ENCODE data around the gene HOXD1. TPM values are rescaled to one million over a fixed set of nuclear protein-coding genes. Genes with fewer than 3 reads are reported as not detected.

The HOXD1 gene
- total RNA-seq, 2 donors from 2014 or later, result 2.3 to 6.1 TPM

DNA sequence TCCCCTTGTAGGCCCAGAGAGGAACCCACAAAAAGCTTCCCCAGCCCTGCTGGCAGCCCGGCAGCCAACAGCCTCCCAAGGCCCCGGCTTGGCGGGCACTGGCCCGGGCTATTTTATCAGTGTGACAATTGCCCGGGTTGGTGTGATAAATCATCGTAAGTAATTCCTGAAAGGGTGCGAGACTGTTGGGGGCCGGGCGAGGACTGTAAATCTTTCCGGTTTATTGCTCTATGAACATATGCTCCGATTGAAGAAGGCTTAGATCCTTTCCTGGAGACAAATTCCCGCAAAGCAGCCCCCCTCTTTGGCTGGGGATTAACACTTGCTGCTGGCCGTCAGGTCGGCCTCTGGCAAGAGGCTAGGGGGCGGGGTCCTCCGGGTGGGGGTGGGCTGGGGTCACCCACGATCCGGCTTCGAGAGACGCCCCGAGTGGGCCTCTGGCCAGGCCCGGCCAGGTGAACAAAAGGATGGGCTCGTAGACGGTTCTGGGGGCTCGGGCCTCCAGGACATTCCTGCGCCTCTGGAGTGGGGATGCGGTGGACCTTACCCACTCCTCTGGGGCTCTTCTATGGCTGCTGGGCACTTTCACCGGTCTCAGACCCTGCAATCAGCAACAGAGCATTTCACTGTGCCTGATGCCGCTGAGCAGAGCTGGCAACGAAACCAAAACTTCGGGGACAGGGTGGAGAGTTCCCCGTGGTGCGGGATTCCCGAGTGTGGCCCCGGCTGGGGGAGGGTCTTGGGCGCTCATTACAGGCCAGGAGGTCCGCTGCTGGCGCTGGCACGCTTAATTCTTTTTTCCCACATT is 29.4 kb upstream of the HOXD1 start:
- H3K4me3 ChIP-seq, result no peak overlapping the region
- intact Hi-C loops (cut with DNase I), result no loop called here
- peaks cover 63% of the 10 kb centered on the region for H3K27me3 ChIP-seq (replicated peaks; ENCODE audit: insufficient read depth)
- DNase-seq (ENCODE audit: low spot score), result no peak
- H3K27ac ChIP-seq, result no peak overlapping the region
- no peaks in the 10 kb centered on the region for H3K4me1 ChIP-seq (replicated peaks)
- no peak for TF ChIP-seq POLR2A (IDR thresholded peaks at IDR 0.05)
- 11% methylated on average over 38 of the region's 39 CpGs for WGBS
- no peaks in the 10 kb centered on the region for H3K36me3 ChIP-seq
- H3K9me3 ChIP-seq, result no peaks in the 10 kb centered on the region

DNA sequence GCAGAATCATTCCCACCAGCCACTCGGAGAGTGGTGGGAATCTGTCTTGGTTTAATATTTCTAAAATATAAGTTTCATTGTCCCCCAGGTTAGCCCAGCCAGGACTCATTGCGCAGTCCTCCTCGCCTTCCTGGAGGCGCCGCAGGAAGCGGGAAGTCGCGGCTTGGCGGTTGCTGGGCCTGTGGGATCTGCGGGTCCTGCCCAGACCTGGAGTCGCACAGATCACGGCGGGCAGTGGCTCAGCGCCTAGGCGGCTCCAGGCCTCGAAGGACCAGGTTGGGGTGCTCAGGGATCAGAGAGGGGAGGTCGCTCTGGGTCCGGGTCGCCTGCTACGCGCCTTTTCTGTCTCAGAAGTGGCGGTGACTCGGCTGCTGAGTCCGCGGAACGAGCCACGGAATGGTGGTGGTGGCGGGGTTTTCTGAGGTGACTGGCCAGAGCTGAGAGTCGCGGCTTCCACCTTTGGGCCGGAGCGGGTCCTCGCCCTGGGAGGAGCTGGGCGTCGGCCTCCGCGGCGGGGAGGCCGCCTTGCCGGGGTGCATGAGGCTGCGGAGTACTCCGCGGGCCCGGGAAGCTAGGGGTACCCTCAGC is 28.7 kb upstream of the HOXD1 start:
- intact Hi-C loops (cut with DNase I), result no loop called here
- WGBS, result 19% methylated on average over 44 of the region's 44 CpGs

DNA sequence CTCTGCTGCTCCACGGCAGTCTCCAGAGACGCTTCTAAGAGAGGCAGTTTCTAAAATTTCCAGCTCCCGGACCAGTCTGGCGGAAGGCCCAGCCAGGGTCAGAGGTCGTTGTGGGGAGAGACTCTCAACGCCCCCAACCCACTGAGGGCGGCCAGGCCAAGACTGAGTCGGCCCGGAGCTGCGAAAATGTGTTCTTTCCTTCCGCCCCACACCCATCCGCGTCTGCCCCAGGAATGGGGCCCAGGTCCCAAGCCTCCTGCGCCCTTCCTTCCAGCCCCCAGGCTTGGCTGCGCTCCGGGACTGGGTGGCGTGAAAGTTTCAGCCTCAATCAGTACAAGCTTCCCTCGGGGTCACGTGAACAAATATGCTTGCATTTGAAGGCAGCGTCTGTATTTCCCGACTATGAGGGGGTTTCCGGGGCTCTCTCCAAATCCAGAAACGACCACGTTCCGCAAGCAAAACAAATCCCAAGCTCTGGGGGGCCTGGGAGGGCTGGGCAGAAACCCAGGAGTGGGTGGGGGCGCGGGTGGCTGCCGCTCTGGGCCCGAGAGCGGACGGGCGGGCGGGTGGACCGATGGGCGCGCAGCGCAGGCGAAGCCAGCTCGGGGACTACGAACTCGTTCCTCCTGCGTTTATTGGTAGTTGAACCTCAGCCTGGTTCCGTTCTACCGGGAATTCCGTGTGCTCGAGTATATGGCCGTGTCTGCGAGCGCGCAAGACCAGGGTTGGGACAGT is 28.1 kb upstream of the HOXD1 start:
- WGBS, result 9% methylated on average over 47 of the region's 50 CpGs
- H3K4me1 ChIP-seq (replicated peaks), result no peaks in the 10 kb centered on the region
- intact Hi-C loops (cut with DNase I), result no loop called here
- H3K27me3 ChIP-seq (replicated peaks; ENCODE audit: insufficient read depth), result peaks cover 73% of the 10 kb centered on the region
- H3K9me3 ChIP-seq, result no peaks in the 10 kb centered on the region
- no peak overlapping the region for H3K27ac ChIP-seq
- TF ChIP-seq POLR2A (IDR thresholded peaks at IDR 0.05), result no peak
- TF ChIP-seq, protein P1, sequence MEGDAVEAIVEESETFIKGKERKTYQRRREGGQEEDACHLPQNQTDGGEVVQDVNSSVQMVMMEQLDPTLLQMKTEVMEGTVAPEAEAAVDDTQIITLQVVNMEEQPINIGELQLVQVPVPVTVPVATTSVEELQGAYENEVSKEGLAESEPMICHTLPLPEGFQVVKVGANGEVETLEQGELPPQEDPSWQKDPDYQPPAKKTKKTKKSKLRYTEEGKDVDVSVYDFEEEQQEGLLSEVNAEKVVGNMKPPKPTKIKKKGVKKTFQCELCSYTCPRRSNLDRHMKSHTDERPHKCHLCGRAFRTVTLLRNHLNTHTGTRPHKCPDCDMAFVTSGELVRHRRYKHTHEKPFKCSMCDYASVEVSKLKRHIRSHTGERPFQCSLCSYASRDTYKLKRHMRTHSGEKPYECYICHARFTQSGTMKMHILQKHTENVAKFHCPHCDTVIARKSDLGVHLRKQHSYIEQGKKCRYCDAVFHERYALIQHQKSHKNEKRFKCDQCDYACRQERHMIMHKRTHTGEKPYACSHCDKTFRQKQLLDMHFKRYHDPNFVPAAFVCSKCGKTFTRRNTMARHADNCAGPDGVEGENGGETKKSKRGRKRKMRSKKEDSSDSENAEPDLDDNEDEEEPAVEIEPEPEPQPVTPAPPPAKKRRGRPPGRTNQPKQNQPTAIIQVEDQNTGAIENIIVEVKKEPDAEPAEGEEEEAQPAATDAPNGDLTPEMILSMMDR (IDR thresholded peaks at IDR 0.05), result no peak
- TF ChIP-seq POLR2AphosphoS5 (IDR thresholded peaks at IDR 0.05), result no peak
- no peaks in the 10 kb centered on the region for H3K36me3 ChIP-seq
- no peak overlapping the region for H3K4me3 ChIP-seq
- no peak for DNase-seq (ENCODE audit: low spot score)

More for the DNA sequence above, 28.7 kb upstream of the HOXD1 start:
- no peak overlapping the region for H3K27ac ChIP-seq
- H3K36me3 ChIP-seq, result no peaks in the 10 kb centered on the region
- H3K4me1 ChIP-seq (replicated peaks), result no peaks in the 10 kb centered on the region
- peaks cover 68% of the 10 kb centered on the region for H3K27me3 ChIP-seq (replicated peaks; ENCODE audit: insufficient read depth)
- H3K9me3 ChIP-seq, result no peaks in the 10 kb centered on the region
- TF ChIP-seq POLR2AphosphoS5 (IDR thresholded peaks at IDR 0.05) (no peak), POLR2A (IDR thresholded peaks at IDR 0.05) (no peak)
- TF ChIP-seq, protein P1 (IDR thresholded peaks at IDR 0.05), result no peak
- H3K4me3 ChIP-seq, result no peak overlapping the region
- no peak for DNase-seq (ENCODE audit: low spot score)

DNA sequence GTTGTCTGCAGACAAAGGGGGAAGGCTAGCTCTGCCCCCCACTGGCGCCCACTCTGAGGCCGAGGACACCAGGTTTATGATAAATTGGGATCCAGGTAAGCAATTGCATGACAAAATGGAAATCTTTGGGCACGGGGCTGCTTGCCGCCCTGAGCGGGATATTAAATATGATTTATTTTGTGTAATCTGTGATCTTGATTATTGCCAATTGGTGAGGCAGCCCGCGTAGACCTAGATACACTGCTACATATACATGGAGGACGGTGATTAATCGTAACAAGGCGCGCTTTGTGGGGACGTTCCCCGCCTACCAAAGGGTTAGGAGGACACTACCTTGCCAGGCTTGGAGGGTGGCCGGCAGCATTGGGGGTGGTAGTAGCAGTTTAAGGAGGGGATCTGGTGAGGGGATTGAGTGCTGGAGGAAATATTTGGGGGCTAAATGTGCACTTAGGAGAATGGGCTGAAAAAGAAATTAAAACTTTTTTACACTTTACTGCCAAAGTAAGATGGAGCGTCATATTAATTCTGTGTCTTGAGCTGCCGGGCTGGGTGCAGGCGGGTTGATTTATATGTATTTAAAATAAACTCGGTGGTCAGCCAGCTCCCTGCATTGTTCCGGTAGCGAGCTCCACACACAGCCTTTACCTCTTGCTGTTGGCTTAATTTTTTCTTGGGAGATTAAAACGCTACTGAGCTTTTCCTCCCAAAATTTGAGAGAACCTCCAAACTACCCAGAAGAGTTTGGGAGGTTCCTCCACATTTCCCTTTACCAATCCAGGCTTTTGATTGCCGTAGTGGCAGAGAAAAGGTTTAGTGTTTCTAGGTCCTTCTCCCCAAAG is 27.3 kb upstream of the HOXD1 start:
- intact Hi-C loops (cut with DNase I), result no loop called here
- DNase-seq (ENCODE audit: low spot score), result no peak
- TF ChIP-seq POLR2A (IDR thresholded peaks at IDR 0.05) (no peak), POLR2AphosphoS5 (IDR thresholded peaks at IDR 0.05) (no peak)
- TF ChIP-seq, protein P1 (IDR thresholded peaks at IDR 0.05), result no peak
- 33% methylated on average over 22 of the region's 22 CpGs for WGBS
- peaks cover 73% of the 10 kb centered on the region for H3K27me3 ChIP-seq (replicated peaks; ENCODE audit: insufficient read depth)
- H3K36me3 ChIP-seq, result no peaks in the 10 kb centered on the region
- H3K4me1 ChIP-seq (replicated peaks), result no peaks in the 10 kb centered on the region
- no peak overlapping the region for H3K27ac ChIP-seq
- H3K4me3 ChIP-seq, result no peak overlapping the region
- H3K9me3 ChIP-seq, result no peaks in the 10 kb centered on the region

Data from prostate gland (tissue), 2 donors.